Measurements from ENCODE around the gene PDLIM7.

The PDLIM7 gene

GRCh38 chr5:177440211-177440989, 57.0 kb downstream of the PDLIM7 start:
- no peak for DNase-seq

- DNase-seq, result no peak
Observed at GRCh38 chr5:177439518-177440053, 57.8 kb downstream of the PDLIM7 start.

GRCh38 chr5:177438468-177438867, 58.9 kb downstream of the PDLIM7 start:
- no peak for DNase-seq

GRCh38 chr5:177437623-177438022, 59.8 kb downstream of the PDLIM7 start:
- no peak for DNase-seq

GRCh38 chr5:177435847-177436536, 61.4 kb downstream of the PDLIM7 start:
- DNase-seq, result no peak

- no peak for DNase-seq
Observed at GRCh38 chr5:177434942-177435738, 62.3 kb downstream of the PDLIM7 start.

GRCh38 chr5:177434437-177434836, 63.0 kb downstream of the PDLIM7 start:
- DNase-seq, result no peak

- DNase-seq, result no peak
Observed at GRCh38 chr5:177433658-177434217, 63.7 kb downstream of the PDLIM7 start.
